ENCODE data around the gene GET3. TPM values are rescaled to one million over a fixed set of nuclear protein-coding genes. Genes with fewer than 3 reads are reported as not detected.

GET3 gene
- total and polyA plus RNA-seq, 2 of the 13 experiments (the other 11 are each of a cell fraction or from before 2014, with no cell fraction given) = 57.7 to 59.4 TPM

DNA sequence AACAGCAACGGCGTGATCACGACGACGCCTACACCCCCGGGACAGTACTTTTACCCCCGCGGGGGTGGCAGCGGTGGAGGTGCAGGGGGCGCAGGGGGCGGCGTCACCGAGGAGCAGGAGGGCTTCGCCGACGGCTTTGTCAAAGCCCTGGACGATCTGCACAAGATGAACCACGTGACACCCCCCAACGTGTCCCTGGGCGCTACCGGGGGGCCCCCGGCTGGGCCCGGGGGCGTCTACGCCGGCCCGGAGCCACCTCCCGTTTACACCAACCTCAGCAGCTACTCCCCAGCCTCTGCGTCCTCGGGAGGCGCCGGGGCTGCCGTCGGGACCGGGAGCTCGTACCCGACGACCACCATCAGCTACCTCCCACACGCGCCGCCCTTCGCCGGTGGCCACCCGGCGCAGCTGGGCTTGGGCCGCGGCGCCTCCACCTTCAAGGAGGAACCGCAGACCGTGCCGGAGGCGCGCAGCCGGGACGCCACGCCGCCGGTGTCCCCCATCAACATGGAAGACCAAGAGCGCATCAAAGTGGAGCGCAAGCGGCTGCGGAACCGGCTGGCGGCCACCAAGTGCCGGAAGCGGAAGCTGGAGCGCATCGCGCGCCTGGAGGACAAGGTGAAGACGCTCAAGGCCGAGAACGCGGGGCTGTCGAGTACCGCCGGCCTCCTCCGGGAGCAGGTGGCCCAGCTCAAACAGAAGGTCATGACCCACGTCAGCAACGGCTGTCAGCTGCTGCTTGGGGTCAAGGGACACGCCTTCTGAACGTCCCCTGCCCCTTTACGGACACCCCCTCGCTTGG, 55.0 kb downstream of the GET3 start (continued):
- TF ChIP-seq NR2F1 (CRISPR knock-in tag; IDR thresholded peaks at IDR 0.05) = peak in 1 of 2 experiments; percentile 82; a peak in 3 of 4 replicates
- TF ChIP-seq ZNF451 (CRISPR knock-in tag; IDR thresholded peaks at IDR 0.05) = no peak
- peak; percentile 14; the same call in 1 of the 2 replicates for TF ChIP-seq RFXAP (CRISPR knock-in tag; IDR thresholded peaks at IDR 0.05; ENCODE audit: borderline replicate concordance)
- no peak for TF ChIP-seq RCOR2 (CRISPR knock-in tag; IDR thresholded peaks at IDR 0.05)
- no peak for TF ChIP-seq NR1H2 (CRISPR knock-in tag; IDR thresholded peaks at IDR 0.05; ENCODE audit: borderline replicate concordance, low read depth)
- TF ChIP-seq ZNF441 (CRISPR knock-in tag; IDR thresholded peaks at IDR 0.05; ENCODE audit: borderline replicate concordance) = peak; percentile 66; the same call in 1 of the 2 replicates
- no peak for TF ChIP-seq ZNF75D (CRISPR knock-in tag; IDR thresholded peaks at IDR 0.05; ENCODE audit: borderline replicate concordance)
- no peak for TF ChIP-seq DDIT3 (CRISPR knock-in tag; IDR thresholded peaks at IDR 0.05)
- no peak for TF ChIP-seq SCMH1 (CRISPR knock-in tag; IDR thresholded peaks at IDR 0.05; ENCODE audit: borderline replicate concordance)
- no peak for TF ChIP-seq ZNF652 (CRISPR knock-in tag; IDR thresholded peaks at IDR 0.05; ENCODE audit: borderline replicate concordance, low read depth)
- TF ChIP-seq MAX (IDR thresholded peaks at IDR 0.05) = peak; percentile 86
- peak; percentile 34; the same call in 1 of the 2 replicates for TF ChIP-seq ZMYM3 (CRISPR knock-in tag; IDR thresholded peaks at IDR 0.05)
- no peak for TF ChIP-seq ZNF556 (CRISPR knock-in tag; IDR thresholded peaks at IDR 0.05; ENCODE audit: borderline replicate concordance)
- TF ChIP-seq IKZF1 (IDR thresholded peaks at IDR 0.05) = no peak
- TF ChIP-seq PPARG (CRISPR knock-in tag; conservative IDR thresholded peaks at IDR 0.05) = no peak
- TF ChIP-seq, protein P1, sequence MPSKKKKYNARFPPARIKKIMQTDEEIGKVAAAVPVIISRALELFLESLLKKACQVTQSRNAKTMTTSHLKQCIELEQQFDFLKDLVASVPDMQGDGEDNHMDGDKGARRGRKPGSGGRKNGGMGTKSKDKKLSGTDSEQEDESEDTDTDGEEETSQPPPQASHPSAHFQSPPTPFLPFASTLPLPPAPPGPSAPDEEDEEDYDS (CRISPR knock-in tag; IDR thresholded peaks at IDR 0.05) = no peak
- no peak for TF ChIP-seq GLI4 (CRISPR knock-in tag; IDR thresholded peaks at IDR 0.05; ENCODE audit: borderline replicate concordance)
- peak; percentile 60 for TF ChIP-seq MED1 (CRISPR knock-in tag; IDR thresholded peaks at IDR 0.05)
- TF ChIP-seq LCORL (IDR thresholded peaks at IDR 0.05) = no peak
- TF ChIP-seq LCORL (CRISPR knock-in tag; IDR thresholded peaks at IDR 0.05) = peak; percentile 60; the same call in 1 of the 2 replicates
- TF ChIP-seq MXD4 (CRISPR knock-in tag; IDR thresholded peaks at IDR 0.05) = peak; percentile 67
- TF ChIP-seq ZFAT (CRISPR knock-in tag; conservative IDR thresholded peaks at IDR 0.05) = no peak
- TF ChIP-seq, protein P2, sequence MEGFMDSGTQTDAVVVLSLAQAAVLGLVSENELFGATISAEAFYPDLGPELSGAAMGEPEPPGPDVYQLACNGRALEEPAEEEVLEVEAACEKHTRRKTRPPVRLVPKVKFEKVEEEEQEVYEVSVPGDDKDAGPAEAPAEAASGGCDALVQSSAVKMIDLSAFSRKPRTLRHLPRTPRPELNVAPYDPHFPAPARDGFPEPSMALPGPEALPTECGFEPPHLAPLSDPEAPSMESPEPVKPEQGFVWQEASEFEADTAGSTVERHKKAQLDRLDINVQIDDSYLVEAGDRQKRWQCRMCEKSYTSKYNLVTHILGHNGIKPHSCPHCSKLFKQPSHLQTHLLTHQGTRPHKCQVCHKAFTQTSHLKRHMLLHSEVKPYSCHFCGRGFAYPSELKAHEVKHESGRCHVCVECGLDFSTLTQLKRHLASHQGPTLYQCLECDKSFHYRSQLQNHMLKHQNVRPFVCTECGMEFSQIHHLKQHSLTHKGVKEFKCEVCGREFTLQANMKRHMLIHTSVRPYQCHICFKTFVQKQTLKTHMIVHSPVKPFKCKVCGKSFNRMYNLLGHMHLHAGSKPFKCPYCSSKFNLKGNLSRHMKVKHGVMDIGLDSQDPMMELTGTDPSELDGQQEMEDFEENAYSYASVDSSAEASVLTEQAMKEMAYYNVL (CRISPR knock-in tag; IDR thresholded peaks at IDR 0.05; ENCODE audit: borderline replicate concordance) = peak; percentile 22; the same call in 1 of the 2 replicates
- TF ChIP-seq ZZZ3 (CRISPR knock-in tag; IDR thresholded peaks at IDR 0.05; ENCODE audit: borderline replicate concordance) = no peak
- TF ChIP-seq LRRFIP1 (CRISPR knock-in tag; conservative IDR thresholded peaks at IDR 0.05) = no peak
- TF ChIP-seq ZNF121 (CRISPR knock-in tag; IDR thresholded peaks at IDR 0.05) = no peak

Measured in HepG2 (cell line).